ENCODE measurements around the gene MTERF4.

The MTERF4 gene

GRCh38 chr2:241125626-241126025 lies 23.5 kb upstream of the MTERF4 start:
- H4K20me1 ChIP-seq (ENCODE audit: insufficient read depth, low read length) = no peaks in the 10 kb centered on the region
- H3K27ac ChIP-seq (ENCODE audit: low read length) = peak overlapping the region; percentile 99
- peak overlapping the region; percentile 65 for H3K4me2 ChIP-seq (ENCODE audit: low read length)
- no peak overlapping the region for H2AFZ ChIP-seq (ENCODE audit: low read depth, low read length)
- no peak for TF ChIP-seq EZH2phosphoT487 (IDR thresholded peaks at IDR 0.05; ENCODE audit: low read depth)
- TF ChIP-seq CTCF (IDR thresholded peaks at IDR 0.05; ENCODE audit: low read depth, low read length) = no peak
- peaks cover 9% of the 10 kb centered on the region; the same call in 1 of the 2 replicates for H3K9me3 ChIP-seq (ENCODE audit: insufficient read depth, low read length)
- H3K36me3 ChIP-seq (replicated peaks; ENCODE audit: low read depth, low read length) = peaks cover 71% of the 10 kb centered on the region
- peak overlapping the region; percentile 40 for H3K4me3 ChIP-seq (ENCODE audit: low read length)
- no peaks in the 10 kb centered on the region for H3K27me3 ChIP-seq (ENCODE audit: low read depth, low read length)
- peak overlapping the region; percentile 93 for H3K9ac ChIP-seq (ENCODE audit: low read length)
- peaks cover 59% of the 10 kb centered on the region for H3K4me1 ChIP-seq (ENCODE audit: low read length)
- peaks cover 72% of the 10 kb centered on the region for H3K79me2 ChIP-seq (ENCODE audit: low read length)

DNA sequence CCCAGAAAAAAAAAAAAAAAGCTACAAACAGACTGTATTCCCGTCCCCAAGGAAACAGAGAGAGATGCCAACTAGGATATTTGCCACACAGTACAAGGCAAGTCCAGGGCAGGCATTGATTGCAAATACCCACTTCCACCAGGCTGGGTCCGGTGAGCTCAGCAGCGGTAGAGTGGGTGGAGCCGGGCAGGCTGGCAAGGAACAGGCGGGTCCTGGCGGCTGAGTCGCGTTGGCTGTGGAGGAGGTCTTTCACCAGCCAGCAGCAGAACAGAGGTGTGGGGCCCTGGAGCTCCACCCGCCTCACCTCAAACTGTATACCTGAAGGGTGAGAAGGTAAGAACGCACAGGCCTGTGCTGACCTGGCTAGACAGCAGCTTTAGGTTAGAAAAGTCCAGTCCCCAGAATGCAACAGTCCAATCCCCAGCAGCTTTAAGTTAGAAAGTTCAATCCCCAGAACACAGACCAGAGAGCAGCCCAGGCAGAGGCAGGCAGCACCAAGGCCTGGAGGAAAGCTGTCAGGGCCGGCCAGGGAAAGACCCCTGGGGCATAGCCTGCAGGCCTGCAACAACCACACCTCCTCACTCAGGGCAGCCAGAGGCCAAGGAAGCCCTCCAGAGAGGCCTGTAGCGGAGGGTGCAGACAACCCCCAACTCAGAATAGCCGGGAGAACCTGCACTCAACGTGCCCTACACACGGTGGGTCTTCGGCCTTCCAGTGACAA lies 21.9 kb upstream of the MTERF4 start:
- Histone ChIP-seq H3K27me3 (ENCODE audit: low read depth, low read length) (no peaks in the 10 kb centered on the region), H3K79me2 (ENCODE audit: low read length) (peaks cover 64% of the 10 kb centered on the region), H3K9me3 (ENCODE audit: insufficient read depth, low read length) (peaks cover 9% of the 10 kb centered on the region; the same call in 1 of the 2 replicates), H4K20me1 (ENCODE audit: insufficient read depth, low read length) (no peaks in the 10 kb centered on the region), H3K9ac (ENCODE audit: low read length) (peak overlapping the region; percentile 39; the same call in 1 of the 2 replicates), H3K4me2 (ENCODE audit: low read length) (peak overlapping the region; percentile 7; the same call in 1 of the 2 replicates), H3K36me3 (replicated peaks; ENCODE audit: low read depth, low read length) (peaks cover 58% of the 10 kb centered on the region), H3K27ac (ENCODE audit: low read length) (peak overlapping the region; percentile 57), H3K4me3 (ENCODE audit: low read length) (no peak overlapping the region), H2AFZ (ENCODE audit: low read depth, low read length) (no peak overlapping the region), H3K4me1 (ENCODE audit: low read length) (peaks cover 44% of the 10 kb centered on the region)
- no peak for TF ChIP-seq EZH2phosphoT487 (IDR thresholded peaks at IDR 0.05; ENCODE audit: low read depth)
- no peak for TF ChIP-seq CTCF (IDR thresholded peaks at IDR 0.05; ENCODE audit: low read depth, low read length)

- Histone ChIP-seq H3K4me2 (ENCODE audit: low read length) (no peak overlapping the region), H3K36me3 (replicated peaks; ENCODE audit: low read depth, low read length) (peaks cover 49% of the 10 kb centered on the region), H2AFZ (ENCODE audit: low read depth, low read length) (no peak overlapping the region), H4K20me1 (ENCODE audit: insufficient read depth, low read length) (no peaks in the 10 kb centered on the region), H3K27ac (ENCODE audit: low read length) (no peak overlapping the region), H3K4me3 (ENCODE audit: low read length) (no peak overlapping the region), H3K9me3 (ENCODE audit: insufficient read depth, low read length) (no peaks in the 10 kb centered on the region), H3K79me2 (ENCODE audit: low read length) (peaks cover 69% of the 10 kb centered on the region), H3K9ac (ENCODE audit: low read length) (no peak overlapping the region), H3K27me3 (ENCODE audit: low read depth, low read length) (no peaks in the 10 kb centered on the region), H3K4me1 (ENCODE audit: low read length) (peaks cover 29% of the 10 kb centered on the region)
- TF ChIP-seq CTCF (IDR thresholded peaks at IDR 0.05; ENCODE audit: low read depth, low read length) (no peak), EZH2phosphoT487 (IDR thresholded peaks at IDR 0.05; ENCODE audit: low read depth) (no peak)
These were observed 20.4 kb upstream of the MTERF4 start for GRCh38 chr2:241122376-241123002.

DNA sequence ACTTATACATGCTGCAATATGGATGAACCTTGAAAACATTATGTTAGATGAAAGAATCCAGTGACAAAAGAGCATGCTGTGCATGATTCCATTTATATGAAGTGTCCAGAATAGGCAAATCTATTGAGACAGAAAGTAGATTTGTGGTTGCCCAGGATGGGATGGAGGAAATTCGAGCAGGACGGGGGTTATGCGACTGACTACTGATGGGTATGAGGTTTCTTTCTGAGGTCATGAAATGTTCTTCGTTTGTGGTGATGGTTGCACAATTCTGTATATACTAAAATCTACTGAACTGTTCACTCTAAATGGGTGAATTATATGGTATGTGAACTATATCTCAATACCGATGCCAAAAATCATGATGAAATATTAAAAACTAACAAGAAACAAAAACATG lies 18.9 kb upstream of the MTERF4 start:
- H3K79me2 ChIP-seq (ENCODE audit: low read length) = peaks cover 70% of the 10 kb centered on the region
- no peak for TF ChIP-seq CTCF (IDR thresholded peaks at IDR 0.05; ENCODE audit: low read depth, low read length)
- TF ChIP-seq EZH2phosphoT487 (IDR thresholded peaks at IDR 0.05; ENCODE audit: low read depth) = no peak
- no peaks in the 10 kb centered on the region for H3K27me3 ChIP-seq (ENCODE audit: low read depth, low read length)
- no peak overlapping the region for H2AFZ ChIP-seq (ENCODE audit: low read depth, low read length)
- no peak overlapping the region for H3K4me2 ChIP-seq (ENCODE audit: low read length)
- no peak overlapping the region for H3K4me3 ChIP-seq (ENCODE audit: low read length)
- peaks cover 44% of the 10 kb centered on the region for H3K36me3 ChIP-seq (replicated peaks; ENCODE audit: low read depth, low read length)
- peaks cover 14% of the 10 kb centered on the region for H3K4me1 ChIP-seq (ENCODE audit: low read length)
- no peaks in the 10 kb centered on the region for H4K20me1 ChIP-seq (ENCODE audit: insufficient read depth, low read length)
- no peak overlapping the region for H3K27ac ChIP-seq (ENCODE audit: low read length)
- no peaks in the 10 kb centered on the region for H3K9me3 ChIP-seq (ENCODE audit: insufficient read depth, low read length)
- no peak overlapping the region for H3K9ac ChIP-seq (ENCODE audit: low read length)

Measured in OCI-LY3 (cell line).